PC-3 (cell line): ENCODE results near the gene SPEN.

Experiments
- EZH2 ChIP-seq: fragments of 300-600 bp; sonication (generic); IDR thresholded peaks from one replicate; pipeline ENCODE4 v1.6.1; 2017; ENCODE audit warnings: antibody characterized with exemption, mild to moderate bottlenecking, low read length; ENCODE audit not compliant: unreplicated experiment
- EZH2phosphoT487 ChIP-seq: fragments of 300-600 bp; sonication (generic); IDR thresholded peaks from 2 replicates; pipeline ENCODE4 v1.6.1; 2018; ENCODE audit warnings: mild to moderate bottlenecking, antibody characterized with exemption, low read length, borderline replicate concordance
- TF ChIP-seq, protein P1 (sequence below): fragments of 300-600 bp; sonication (generic); conservative IDR thresholded peaks from 2 replicates; pipeline ENCODE4 v1.5.1; 2017; ENCODE audit warnings: antibody characterized with exemption, low read depth, mild to moderate bottlenecking, low read length

GRCh38 chr1:15869413-15869812 is 21.9 kb downstream of the SPEN start:
- TF ChIP-seq, protein P1, sequence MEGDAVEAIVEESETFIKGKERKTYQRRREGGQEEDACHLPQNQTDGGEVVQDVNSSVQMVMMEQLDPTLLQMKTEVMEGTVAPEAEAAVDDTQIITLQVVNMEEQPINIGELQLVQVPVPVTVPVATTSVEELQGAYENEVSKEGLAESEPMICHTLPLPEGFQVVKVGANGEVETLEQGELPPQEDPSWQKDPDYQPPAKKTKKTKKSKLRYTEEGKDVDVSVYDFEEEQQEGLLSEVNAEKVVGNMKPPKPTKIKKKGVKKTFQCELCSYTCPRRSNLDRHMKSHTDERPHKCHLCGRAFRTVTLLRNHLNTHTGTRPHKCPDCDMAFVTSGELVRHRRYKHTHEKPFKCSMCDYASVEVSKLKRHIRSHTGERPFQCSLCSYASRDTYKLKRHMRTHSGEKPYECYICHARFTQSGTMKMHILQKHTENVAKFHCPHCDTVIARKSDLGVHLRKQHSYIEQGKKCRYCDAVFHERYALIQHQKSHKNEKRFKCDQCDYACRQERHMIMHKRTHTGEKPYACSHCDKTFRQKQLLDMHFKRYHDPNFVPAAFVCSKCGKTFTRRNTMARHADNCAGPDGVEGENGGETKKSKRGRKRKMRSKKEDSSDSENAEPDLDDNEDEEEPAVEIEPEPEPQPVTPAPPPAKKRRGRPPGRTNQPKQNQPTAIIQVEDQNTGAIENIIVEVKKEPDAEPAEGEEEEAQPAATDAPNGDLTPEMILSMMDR, result no peak
- TF ChIP-seq EZH2phosphoT487, result no peak
- no peak for TF ChIP-seq EZH2
